HG03521 (cell line): ENCODE data around the gene DSCAM.
"Not testable (repeated sequence)": the region's sequence is repeated elsewhere in the genome, so short reads cannot be mapped to it uniquely, and the experiment has no call there.

ENCODE experiments used
- ATAC-seq: cut with Tn5 transposase; IDR thresholded peaks from one replicate; pipeline ENCODE4 v1.9.1; 2021; ENCODE audit warnings: mild to moderate bottlenecking, moderate library complexity; ENCODE audit not compliant: unreplicated experiment

The DSCAM gene

DNA sequence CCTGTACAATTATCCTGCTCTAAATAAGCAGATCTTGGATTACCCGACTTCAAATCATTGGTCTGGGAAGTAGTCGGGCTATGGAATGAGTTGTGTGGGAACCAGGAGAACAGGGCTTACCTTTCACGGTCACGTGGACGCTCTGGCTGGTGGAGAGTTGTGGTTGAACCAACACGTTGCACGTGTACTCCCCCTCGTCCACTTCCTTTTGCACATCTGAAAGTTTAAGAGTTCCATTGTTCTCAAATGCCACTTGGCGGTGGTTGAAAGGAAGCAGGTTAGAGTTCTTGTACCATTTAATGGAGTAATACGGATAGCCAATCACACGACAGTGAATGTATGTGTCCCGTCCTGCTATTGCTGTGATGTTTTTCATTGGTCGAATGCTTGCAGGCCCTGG is 509.0 kb downstream of the DSCAM start:
- ATAC-seq, result no peak

DNA sequence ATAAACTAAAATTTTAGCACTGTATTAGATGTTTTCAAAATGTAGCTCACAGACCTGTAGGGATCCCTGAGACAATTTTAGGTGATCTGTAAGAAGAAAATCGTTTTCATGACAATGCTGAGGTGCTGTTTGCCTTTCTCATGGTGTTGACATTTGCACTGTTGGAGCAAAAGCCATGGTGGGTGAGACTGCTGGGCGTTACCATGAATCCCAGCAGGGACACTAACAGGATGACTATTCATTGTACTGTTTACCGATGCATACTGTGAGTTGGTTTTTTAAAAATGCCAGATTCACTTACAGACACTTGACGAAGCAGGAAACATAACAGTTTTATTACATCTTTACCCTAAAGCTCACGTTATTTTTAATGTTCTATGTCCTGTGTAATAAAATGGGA is 511.3 kb downstream of the DSCAM start:
- ATAC-seq, result no peak

- no peak for ATAC-seq
Observed at GRCh38 chr21:40334159-40334558, 512.8 kb downstream of the DSCAM start.

- ATAC-seq, result no peak
Observed at GRCh38 chr21:40333731-40334130, 513.2 kb downstream of the DSCAM start.

DNA sequence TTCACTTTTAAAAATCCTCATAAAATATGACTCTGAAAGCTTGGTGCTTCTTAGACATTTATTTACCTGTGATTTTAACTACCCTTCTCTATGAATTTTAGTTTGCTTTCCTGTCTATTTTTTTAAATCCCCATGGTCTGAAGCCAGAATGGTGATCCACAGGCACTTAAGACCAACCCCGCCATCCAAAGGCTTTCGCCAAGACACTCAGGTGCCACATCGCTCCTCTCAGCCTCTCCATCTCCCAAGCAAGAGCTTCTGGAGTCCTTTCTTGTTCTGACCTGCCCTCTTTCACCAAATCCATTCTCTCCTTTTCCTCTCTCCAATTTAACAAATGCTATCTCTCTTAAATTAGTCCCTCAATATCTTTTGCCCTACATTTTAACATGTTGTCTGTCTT is 515.2 kb downstream of the DSCAM start:
- no peak for ATAC-seq

DNA sequence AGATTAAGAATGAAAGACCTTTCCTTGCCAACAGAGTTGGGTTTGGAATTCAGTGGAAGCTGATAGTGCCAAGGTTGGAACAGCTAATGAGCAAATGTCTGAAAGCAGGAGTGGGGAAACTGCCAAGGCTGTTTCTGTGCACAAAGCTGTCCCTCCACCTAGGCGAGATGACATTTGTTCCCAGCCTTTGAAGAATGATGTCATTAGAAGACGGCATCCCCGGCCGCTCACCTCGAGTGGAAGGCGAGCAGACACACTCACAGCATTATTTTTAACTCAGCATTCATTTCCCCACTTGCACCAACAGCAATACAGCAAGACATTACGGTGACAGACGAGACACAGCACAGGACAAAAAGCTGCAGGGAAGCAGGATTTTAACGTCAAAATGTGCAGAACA is 515.8 kb downstream of the DSCAM start:
- ATAC-seq, result no peak

DNA sequence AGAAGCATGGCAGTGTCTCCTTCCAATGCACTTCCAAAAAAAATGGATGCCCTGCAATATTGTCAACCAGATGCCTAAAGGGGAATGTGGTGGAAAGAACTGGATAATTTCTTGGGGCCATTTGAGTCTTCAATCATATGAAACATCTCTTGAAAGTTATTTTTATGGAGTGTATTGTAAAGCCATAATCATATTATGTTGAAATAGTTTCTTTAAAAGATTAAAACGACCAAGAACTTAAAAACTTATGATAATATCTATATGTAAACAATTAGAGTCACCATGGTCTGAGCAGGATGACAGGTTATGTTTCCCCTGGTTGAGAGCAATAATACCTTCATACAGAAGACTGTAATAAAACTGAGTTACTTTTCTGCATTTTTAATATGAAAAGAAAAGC is 522.6 kb downstream of the DSCAM start:
- no peak for ATAC-seq

DNA sequence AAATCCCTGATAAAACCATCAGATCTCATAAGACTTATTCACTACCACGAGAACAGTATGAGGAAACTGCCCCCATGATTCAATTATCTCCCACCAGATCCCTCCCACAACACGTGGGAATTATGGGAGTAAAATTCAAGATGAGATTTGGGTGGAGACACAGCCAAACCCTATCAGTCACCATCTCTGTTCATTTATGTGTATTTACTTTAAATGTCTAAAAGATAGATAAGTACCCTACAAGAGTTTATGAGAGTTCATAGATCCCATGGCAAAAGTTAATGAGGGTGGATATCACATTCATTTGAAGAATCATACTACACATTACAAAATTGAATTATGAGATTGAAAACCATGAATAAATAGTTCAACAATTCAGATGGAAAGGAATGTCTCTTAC is 526.2 kb downstream of the DSCAM start:
- not testable (repeated sequence) for ATAC-seq

- ATAC-seq, result no peak
Observed at GRCh38 chr21:40318371-40318770, 528.6 kb downstream of the DSCAM start.

- ATAC-seq, result no peak
Observed at GRCh38 chr21:40316104-40316503, 530.9 kb downstream of the DSCAM start.

DNA sequence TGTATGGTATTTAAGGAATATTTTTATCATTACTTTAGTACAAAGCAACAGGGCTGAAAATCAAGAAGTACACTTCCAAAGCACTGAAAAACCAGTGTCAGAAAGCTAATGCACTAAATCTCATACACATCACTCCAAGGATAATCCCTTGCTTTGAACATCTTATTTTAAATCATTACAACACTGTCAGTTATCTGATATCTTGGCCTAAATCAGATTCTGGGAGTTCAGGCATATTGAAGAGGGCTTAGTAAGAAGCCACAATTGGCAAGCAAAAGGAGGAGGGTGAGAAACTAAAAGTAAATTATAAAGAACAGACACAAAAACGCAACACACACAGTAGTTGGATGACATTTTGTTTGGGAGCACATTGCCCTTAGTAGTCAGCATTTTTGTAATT is 531.3 kb downstream of the DSCAM start:
- ATAC-seq, result no peak

GRCh38 chr21:40313260-40313659 is 533.7 kb downstream of the DSCAM start:
- no peak for ATAC-seq

GRCh38 chr21:40300300-40300699 is 546.7 kb downstream of the DSCAM start:
- no peak for ATAC-seq

- ATAC-seq, result no peak
Observed at GRCh38 chr21:40299451-40299850, 547.5 kb downstream of the DSCAM start.

GRCh38 chr21:40294345-40294744 is 552.6 kb downstream of the DSCAM start:
- ATAC-seq, result no peak

- no peak for ATAC-seq
Observed at GRCh38 chr21:40291560-40291959, 555.4 kb downstream of the DSCAM start.

- ATAC-seq, result no peak
Observed at GRCh38 chr21:40284409-40284808, 562.5 kb downstream of the DSCAM start.

DNA sequence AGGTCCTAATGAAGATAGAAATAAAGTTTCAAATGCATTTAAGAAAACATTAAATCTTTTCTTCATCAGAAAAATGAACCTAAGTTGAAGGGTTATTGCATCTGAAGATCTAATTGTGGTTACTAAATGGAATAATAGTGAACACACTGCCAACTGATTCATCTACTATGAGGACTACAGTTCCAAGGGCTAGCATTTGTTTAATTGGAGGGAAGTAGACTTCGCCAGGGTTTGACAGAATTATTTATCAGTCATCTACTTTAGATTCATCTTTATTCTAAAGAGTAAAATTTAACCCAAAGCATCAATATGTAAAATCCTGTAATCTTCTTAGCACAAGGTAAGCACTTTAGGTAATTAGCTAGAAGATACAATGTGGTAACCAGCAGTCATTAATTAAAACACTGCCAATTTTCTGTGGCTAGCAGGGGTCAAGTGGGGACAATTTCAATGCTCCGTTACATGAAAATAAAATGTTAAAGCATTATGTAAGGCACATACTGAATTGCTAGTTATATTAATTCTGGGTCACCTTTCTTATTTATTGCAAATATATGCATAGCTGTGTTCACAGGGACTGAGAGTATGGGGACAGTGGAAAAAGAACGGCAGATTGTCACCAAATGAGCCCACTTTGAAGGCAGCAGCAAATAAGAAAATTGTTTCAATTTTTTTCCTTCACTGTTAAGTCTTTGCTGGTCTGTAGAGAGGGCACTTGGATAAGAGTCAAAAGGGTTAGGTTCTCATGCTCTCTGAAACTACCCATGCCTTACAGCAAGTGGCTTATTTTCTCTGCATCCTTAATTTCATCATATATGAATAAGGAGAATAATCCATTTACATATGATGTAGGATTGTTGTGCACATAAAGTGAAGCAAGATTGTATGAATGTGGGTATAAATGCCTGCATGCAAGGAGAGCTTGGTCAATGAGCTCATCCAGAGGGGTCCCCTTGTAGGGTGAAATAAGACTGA is 563.8 kb downstream of the DSCAM start:
- ATAC-seq, result no peak

DNA sequence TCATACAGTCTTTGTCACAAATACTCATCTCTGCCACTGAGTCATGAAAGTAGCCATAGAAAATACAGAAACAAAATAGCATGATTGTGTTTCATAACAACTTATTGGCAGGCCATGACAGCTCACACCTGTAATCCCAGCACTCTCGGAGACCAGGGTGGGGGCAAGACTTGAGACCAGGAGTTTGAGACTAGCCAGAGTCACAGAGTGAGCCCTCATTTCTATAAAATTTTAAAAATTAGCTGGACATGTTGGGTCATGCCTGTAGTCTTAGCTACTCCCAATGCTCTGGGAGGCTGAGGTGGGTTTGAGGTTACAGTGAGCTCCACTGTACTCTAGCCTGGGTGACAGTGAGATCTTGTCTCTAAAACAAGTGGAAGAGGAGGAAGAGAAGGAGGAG is 568.6 kb downstream of the DSCAM start:
- ATAC-seq, result no peak

GRCh38 chr21:40276001-40276400 is 571.0 kb downstream of the DSCAM start:
- no peak for ATAC-seq

- ATAC-seq, result no peak
Observed at GRCh38 chr21:40272037-40272436, 574.9 kb downstream of the DSCAM start.

DNA sequence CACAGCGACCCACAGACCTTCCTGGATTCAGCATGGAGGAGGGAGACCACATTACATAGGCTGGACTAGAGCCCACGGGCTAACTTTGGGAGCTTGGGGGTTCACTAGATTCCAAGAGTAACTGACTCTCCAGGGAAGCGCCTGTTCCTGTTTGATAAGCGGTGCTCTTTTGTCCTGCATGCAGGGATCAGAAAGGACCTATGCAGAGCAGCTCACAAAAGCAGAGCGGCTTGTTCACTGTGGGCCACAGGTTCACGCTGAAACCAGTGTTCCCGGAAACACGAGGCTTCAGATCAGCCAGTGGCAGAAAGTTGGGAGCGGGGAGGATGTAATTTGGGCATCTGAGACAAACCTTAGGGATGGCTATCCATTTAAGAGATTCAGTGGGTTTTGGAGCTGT is 575.8 kb downstream of the DSCAM start:
- no peak for ATAC-seq

GRCh38 chr21:40270047-40270446 is 576.9 kb downstream of the DSCAM start:
- no peak for ATAC-seq
